Stimulated activated CD8-positive, alpha-beta memory T cell treated with anti-CD3 and anti-CD28 coated beads, Interleukin-7, amount 100 ng/mL, for 1 hour (primary cell): ENCODE measurements around the gene COPS3.

ENCODE experiments used
- DNase-seq, 2 donors: peaks; one replicate each; pipeline ENCODE4 v3.0.0-alpha.2; 2020; ENCODE audit warnings: low read depth in 2 of 2

Gene COPS3

GRCh38 chr17:17241656-17242055 lies 39.4 kb downstream of the COPS3 start:
- no peak for DNase-seq

- DNase-seq: no peak
Observed at GRCh38 chr17:17239832-17240231, 41.2 kb downstream of the COPS3 start.

- peak; percentile 79 to 81 for DNase-seq
Observed at GRCh38 chr17:17237026-17237799, 43.8 kb downstream of the COPS3 start, which contains the start of gene FLCN. Gene FLCN, minus strand, starts transcription at chr17:17237168. Its CDS starts 9,031 bp downstream, at chr17:17228137.

- DNase-seq: no peak
Observed at GRCh38 chr17:17236295-17237025, 44.6 kb downstream of the COPS3 start.

- no peak for DNase-seq
Observed at GRCh38 chr17:17235212-17236174, 45.6 kb downstream of the COPS3 start.

GRCh38 chr17:17232303-17232621 lies 48.8 kb downstream of the COPS3 start:
- DNase-seq: no peak

GRCh38 chr17:17231621-17232302 lies 49.3 kb downstream of the COPS3 start:
- DNase-seq: no peak

GRCh38 chr17:17229416-17230384 lies 51.3 kb downstream of the COPS3 start:
- DNase-seq: no peak

- no peak for DNase-seq
Observed at GRCh38 chr17:17228521-17229279, 52.3 kb downstream of the COPS3 start.

- DNase-seq: no peak
Observed at GRCh38 chr17:17227608-17228520, 53.2 kb downstream of the COPS3 start.

GRCh38 chr17:17226451-17227265 lies 54.4 kb downstream of the COPS3 start:
- DNase-seq: no peak

- no peak for DNase-seq
Observed at GRCh38 chr17:17225901-17226300, 55.1 kb downstream of the COPS3 start.

GRCh38 chr17:17224137-17224536 lies 56.9 kb downstream of the COPS3 start:
- no peak for DNase-seq

- DNase-seq: no peak
Observed at GRCh38 chr17:17223736-17224135, 57.3 kb downstream of the COPS3 start.

- DNase-seq: no peak
Observed at GRCh38 chr17:17221329-17221728, 59.7 kb downstream of the COPS3 start.

- DNase-seq: no peak
Observed at GRCh38 chr17:17220529-17220928, 60.5 kb downstream of the COPS3 start.

GRCh38 chr17:17217995-17218394 lies 63.1 kb downstream of the COPS3 start:
- DNase-seq: no peak

- DNase-seq: no peak
Observed at GRCh38 chr17:17216776-17217175, 64.3 kb downstream of the COPS3 start.
